GM12878 (cell line): ENCODE measurements around the gene MROH2B. TPM values are rescaled to one million over a fixed set of nuclear protein-coding genes. Genes with fewer than 3 reads are reported as not detected.

ENCODE experiments used
- ATAC-seq: fragments of 200-7000 bp; cut with Tn5 transposase; 3 replicates; pipeline ENCODE4 v1.9.1; 2020; ENCODE audit warnings: mild to moderate bottlenecking, moderate library complexity
- BruUV-seq: library from RNA; stranded (reverse); fragments of 400-500 nt; replicated peaks from 2 replicates; lab custom pipeline; 2021; lab: Mats Ljungman, UMichigan
- CTCF ChIA-PET: fragments of 300-600 bp; sonication (Branson Sonifier 250); formaldehyde crosslinking; extraction: SDS; loops from one replicate; lab custom pipeline; 2021; ENCODE audit warnings: inconsistent platforms; lab: Yijun Ruan, JAX
- POLR2A ChIA-PET: fragments of 350-600 bp; formaldehyde crosslinking; extraction: SDS; loops from one replicate; lab custom pipeline; 2021; ENCODE audit warnings: inconsistent platforms; lab: Charles Lee
- RAD21 ChIA-PET: fragments of 300-600 bp; sonication (Branson Sonifier 250); formaldehyde crosslinking; loops from one replicate; lab custom pipeline; 2023; ENCODE audit warnings: antibody characterized with exemption; ENCODE audit not compliant: unreplicated experiment; lab: Charles Lee
- SMC1A ChIA-PET: fragments of 300-600 bp; sonication (Branson Sonifier 250); formaldehyde crosslinking; loops from one replicate; lab custom pipeline; 2023; ENCODE audit not compliant: unreplicated experiment, uncharacterized antibody; lab: Charles Lee
- DNase-seq: peaks from one replicate; pipeline ENCODE4 v3.0.0-alpha.2; 2011; ENCODE audit warnings: low read depth, low spot score
- FAIRE-seq: peaks from 3 replicates; lab custom pipeline; 2011; peaks lifted over from hg19 to GRCh38; lab: Jason Lieb, UNC
- H2AFZ ChIP-seq: 2 replicates; pipeline ENCODE4 v1.6.0; 2011; ENCODE audit warnings: low read depth, low read length, control low read depth; ENCODE audit not compliant: control insufficient read depth
- H3K27ac ChIP-seq: 2 replicates; pipeline ENCODE4 v1.5.1; 2011; ENCODE audit warnings: control low read depth; ENCODE audit not compliant: control insufficient read depth, insufficient read depth
- H3K27me3 ChIP-seq, 2 experiments: replicated peaks in 1 of 2; 2 replicates each; pipeline versions ENCODE4 v1.6.0 to v1.6.1; 2011; ENCODE audit warnings: low read length in 1 of 2; ENCODE audit not compliant: control insufficient read depth in 2 of 2, insufficient read depth in 2 of 2
- H3K36me3 ChIP-seq, 2 experiments: 2 replicates each; pipeline ENCODE4 v1.5.1; 2011; ENCODE audit warnings: low read length in 1 of 2; ENCODE audit not compliant: control insufficient read depth in 2 of 2, insufficient read depth in 2 of 2
- H3K4me1 ChIP-seq: 2 replicates; pipeline ENCODE4 v1.6.1; 2011; ENCODE audit warnings: mild to moderate bottlenecking, low read length, moderate library complexity, mixed read lengths; ENCODE audit not compliant: control insufficient read depth, insufficient read depth
- H3K4me2 ChIP-seq: 2 replicates; pipeline ENCODE4 v1.6.0; 2011; ENCODE audit warnings: control low read depth; ENCODE audit not compliant: control insufficient read depth, insufficient read depth
- H3K4me3 ChIP-seq: fragments of 200-600 bp; sonication (generic); 2 replicates; pipeline ENCODE4 v1.5.1; 2016
- H3K79me2 ChIP-seq: 2 replicates; pipeline ENCODE4 v1.6.0; 2011; ENCODE audit warnings: low read length; ENCODE audit not compliant: control insufficient read depth, insufficient read depth
- H3K9ac ChIP-seq: 2 replicates; pipeline ENCODE4 v1.8.0; 2011; ENCODE audit warnings: low read length, control low read depth, mixed read lengths; ENCODE audit not compliant: control insufficient read depth, insufficient read depth
- H3K9me3 ChIP-seq: replicated peaks from 3 replicates; pipeline ENCODE4 v1.5.1; 2011; ENCODE audit warnings: mild to moderate bottlenecking, low read length; ENCODE audit not compliant: control insufficient read depth, insufficient read depth
- H4K20me1 ChIP-seq: 2 replicates; pipeline ENCODE4 v1.6.0; 2011; ENCODE audit not compliant: control insufficient read depth, insufficient read depth
- CUX1 ChIP-seq: IDR thresholded peaks from 2 replicates; pipeline ENCODE4 v1.6.1; 2012; ENCODE audit warnings: improper control_type of control experiment, low read depth, low read length; ENCODE audit not compliant: insufficient replicate concordance
- EGR1 ChIP-seq, 2 experiments: IDR thresholded peaks; 1 replicate in 1 of 2; 2 replicates in 1 of 2; pipeline ENCODE4 v1.6.1; 2011 to 2012; ENCODE audit warnings: low read depth in 2 of 2, low read length in 2 of 2, borderline replicate concordance in 1 of 2, mild to moderate bottlenecking in 1 of 2, moderate library complexity in 1 of 2
- ELK1 ChIP-seq: IDR thresholded peaks from 2 replicates; pipeline ENCODE4 v1.6.1; 2012; ENCODE audit warnings: low read depth, low read length, improper control_type of control experiment
- NFXL1 ChIP-seq: fragments of 450-650 bp; IDR thresholded peaks from 2 replicates; pipeline ENCODE4 v1.6.1; 2017; ENCODE audit warnings: antibody characterized with exemption, mild to moderate bottlenecking, borderline replicate concordance
- NFYB ChIP-seq: IDR thresholded peaks from 2 replicates; pipeline ENCODE4 v1.6.1; 2011; ENCODE audit warnings: low read depth, mild to moderate bottlenecking, low read length, improper control_type of control experiment, moderate library complexity; ENCODE audit not compliant: insufficient read depth
- PAX5 ChIP-seq: IDR thresholded peaks from 2 replicates; pipeline ENCODE4 v1.6.1; 2011; ENCODE audit warnings: low read depth, low read length, borderline replicate concordance
- SMAD5 ChIP-seq: IDR thresholded peaks from 2 replicates; pipeline ENCODE4 v1.6.1; 2016; ENCODE audit warnings: antibody characterized with exemption, low read depth
- SREBF1 ChIP-seq: IDR thresholded peaks from 2 replicates; pipeline ENCODE4 v1.6.1; 2012; ENCODE audit warnings: mild to moderate bottlenecking, low read length
- SRF ChIP-seq, 2 experiments: IDR thresholded peaks; 2 replicates each; pipeline ENCODE4 v1.6.1; 2011; ENCODE audit warnings: low read depth in 2 of 2, low read length in 2 of 2, mild to moderate bottlenecking in 1 of 2, moderate library complexity in 1 of 2
- SUPT20H ChIP-seq: IDR thresholded peaks from 2 replicates; pipeline ENCODE4 v1.6.1; 2011; ENCODE audit warnings: low read depth, mild to moderate bottlenecking, low read length, moderate library complexity, borderline replicate concordance; ENCODE audit not compliant: control insufficient read depth
- WGBS: methylation state at CpG from one replicate; pipeline ENCODE4 v1.1.6; 2016; ENCODE audit warnings: low lambda C conversion rate; ENCODE audit not compliant: insufficient replicate concordance, insufficient coverage; ENCODE audit errors: missing lambda C conversion rate; 5-methylcytosine and 5-hydroxymethylcytosine counted together
- in situ Hi-C: fragments of 300-500 bp; cut with MboI; formaldehyde crosslinking; loops from 9 replicates; pipeline ENCODE4 v1.14.3; 2018; ENCODE audit warnings: mixed read lengths
- intact Hi-C: fragments of 100-400 bp; cut with micrococcal nuclease; formaldehyde crosslinking; loops from one replicate; pipeline ENCODE4 v1.14.2; 2022; ENCODE audit not compliant: unreplicated experiment
- polyA plus RNA-seq, 11 experiments: library from polyadenylated mRNA; depleted of rRNA in 4 of 11; unstranded in 6 of 11; stranded (reverse) in 5 of 11; fragments of >200 nt; fragmentation: Nextera tagmentation in 4 of 11; fragmentation: Illumina TruSeq in 1 of 11; extraction: Ambion mirVana in 4 of 11; extraction: Trizol in 1 of 11; gene quantifications; 1 replicate in 1 of 11; 2 replicates in 10 of 11; pipeline versions ENCODE4 v1.2.1 to v1.2.3, GENCODE V29; 2011 to 2016; ENCODE audit warnings: inconsistent platforms in 2 of 11, missing spikeins in 2 of 11, low read depth in 1 of 11
- total RNA-seq, 4 experiments: library from RNA; depleted of rRNA in 3 of 4; stranded (reverse); fragments of >200 nt in 3 of 4; fragmentation: Illumina TruSeq in 1 of 4; extraction: Trizol in 1 of 4; gene quantifications; 2 replicates each; pipeline versions ENCODE4 v1.2.1 to v1.2.3, GENCODE V29; 2013 to 2021

MROH2B gene
- total and polyA plus RNA-seq, 10 of the 15 experiments (the other 5 are each of a cell fraction or from before 2014, with no cell fraction given): not detected

GRCh38 chr5:40962207-40962955 lies 108.8 kb downstream of the MROH2B start:
- FAIRE-seq (no peak), DNase-seq (no peak), ATAC-seq (no peak)
- ChIA-PET RAD21 (no interaction called here), CTCF (no interaction called here), POLR2A (no interaction called here), SMC1A (no interaction called here)
- WGBS: 23% methylated on average over 4 of the region's 4 CpGs
- Histone ChIP-seq H3K79me2 (no peaks in the 10 kb centered on the region), H3K4me2 (no peak overlapping the region), H3K9ac (no peak overlapping the region), H3K36me3 (no peaks in the 10 kb centered on the region), H3K27ac (no peak overlapping the region), H3K4me3 (no peak overlapping the region), H3K27me3 (no peaks in the 10 kb centered on the region), H2AFZ (no peak overlapping the region), H3K4me1 (no peaks in the 10 kb centered on the region), H4K20me1 (no peaks in the 10 kb centered on the region), H3K9me3 (no peaks in the 10 kb centered on the region)
- in situ Hi-C loops (no loop called here), intact Hi-C loops (no loop called here)
- TF ChIP-seq SRF (IDR thresholded peaks at IDR 0.05; ENCODE audit: low read depth in 2 of 2, low read length in 2 of 2): no peak
- no TSS peak for BruUV-seq

GRCh38 chr5:40960037-40960436 lies 111.1 kb downstream of the MROH2B start:
- WGBS: 11% methylated on average over 1 of the region's 1 CpG
- no peak overlapping the region for H3K4me3 ChIP-seq
- H3K79me2 ChIP-seq: no peaks in the 10 kb centered on the region
- H3K27me3 ChIP-seq: no peaks in the 10 kb centered on the region
- no peak overlapping the region for H2AFZ ChIP-seq
- no peak overlapping the region for H3K4me2 ChIP-seq
- in situ Hi-C loops: no loop called here
- FAIRE-seq (no peak), DNase-seq (no peak), ATAC-seq (no peak)
- no peaks in the 10 kb centered on the region for H3K4me1 ChIP-seq
- H3K9me3 ChIP-seq: no peaks in the 10 kb centered on the region
- H3K27ac ChIP-seq: no peak overlapping the region
- ChIA-PET CTCF (no interaction called here), RAD21 (no interaction called here), SMC1A (no interaction called here), POLR2A (no interaction called here)
- no peaks in the 10 kb centered on the region for H3K36me3 ChIP-seq
- intact Hi-C loops: no loop called here
- no peaks in the 10 kb centered on the region for H4K20me1 ChIP-seq
- BruUV-seq: no TSS peak
- H3K9ac ChIP-seq: no peak overlapping the region
- TF ChIP-seq SREBF1 (no peak), CUX1 (no peak), NFXL1 (no peak), SUPT20H (no peak), NFYB (no peak), SMAD5 (no peak), EGR1 (IDR thresholded peaks at IDR 0.05; ENCODE audit: borderline replicate concordance in 1 of 2, low read depth in 2 of 2, low read length in 2 of 2) (no peak), PAX5 (no peak), ELK1 (no peak)
